Suprapubic skin (tissue), 4 donors: ENCODE measurements around the gene TGFB1.

Experiments used
- POLR2A ChIP-seq, 2 donors: fragments of 450-650 bp; IDR thresholded peaks; one replicate each; pipeline ENCODE4 v1.6.1; 2017; ENCODE audit warnings: antibody characterized with exemption in 2 of 2, mild to moderate bottlenecking in 2 of 2, moderate library complexity in 2 of 2
- POLR2AphosphoS5 ChIP-seq, 3 donors: sonication (generic); formaldehyde crosslinking; IDR thresholded peaks; one replicate each; pipeline ENCODE4 v1.6.1; 2017; ENCODE audit warnings: antibody characterized with exemption in 3 of 3
- TF ChIP-seq, protein P1 (sequence below), 2 donors: fragments of 200-600 bp in 1 of 2; fragments of 450-650 bp in 1 of 2; sonication (generic) in 1 of 2; IDR thresholded peaks; one replicate each; pipeline ENCODE4 v1.5.1; 2016 to 2019; ENCODE audit warnings: antibody characterized with exemption in 2 of 2, mild to moderate bottlenecking in 1 of 2, moderate library complexity in 1 of 2

DNA sequence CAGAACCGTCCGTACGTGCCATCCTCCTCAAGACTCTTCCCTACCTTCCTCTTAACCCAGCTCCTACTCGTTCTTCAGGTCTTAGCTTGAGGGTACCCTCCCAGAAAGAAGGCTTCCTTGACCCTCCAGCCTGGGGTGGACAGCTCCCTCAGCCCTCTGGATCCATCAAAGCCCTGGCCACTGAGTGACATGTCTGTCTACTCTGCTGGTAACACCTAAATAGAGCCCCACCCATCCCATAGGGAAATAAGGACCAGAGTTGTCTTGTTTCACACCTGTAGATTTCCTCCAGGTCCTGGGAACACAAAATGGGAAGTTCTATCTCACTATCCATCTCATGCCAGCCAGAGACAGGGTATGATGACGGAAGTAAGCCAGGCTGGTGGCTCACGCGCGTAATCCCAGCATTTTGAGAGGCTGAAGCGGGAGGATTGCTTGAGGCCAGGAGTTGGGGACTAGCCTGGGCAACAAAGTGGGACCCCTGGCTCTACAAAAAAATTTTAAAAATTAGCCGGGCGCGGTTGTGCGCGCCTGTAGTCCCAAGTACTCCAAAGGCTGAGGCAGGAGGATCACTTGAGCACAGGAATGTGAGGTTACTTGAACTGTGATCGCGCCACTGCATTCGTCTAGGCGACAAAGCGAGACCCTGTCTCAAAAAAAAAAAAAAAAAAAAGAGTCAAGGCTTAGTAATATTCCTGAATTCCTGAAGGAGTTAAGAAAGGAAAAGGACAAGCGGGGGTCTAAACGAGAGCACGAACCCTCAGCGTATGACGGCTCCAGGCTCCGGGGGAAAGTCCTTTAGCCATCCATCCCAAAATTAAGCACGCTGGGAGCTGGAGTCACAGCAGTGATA, 44.3 kb downstream of the TGFB1 start:
- TF ChIP-seq, protein P1, sequence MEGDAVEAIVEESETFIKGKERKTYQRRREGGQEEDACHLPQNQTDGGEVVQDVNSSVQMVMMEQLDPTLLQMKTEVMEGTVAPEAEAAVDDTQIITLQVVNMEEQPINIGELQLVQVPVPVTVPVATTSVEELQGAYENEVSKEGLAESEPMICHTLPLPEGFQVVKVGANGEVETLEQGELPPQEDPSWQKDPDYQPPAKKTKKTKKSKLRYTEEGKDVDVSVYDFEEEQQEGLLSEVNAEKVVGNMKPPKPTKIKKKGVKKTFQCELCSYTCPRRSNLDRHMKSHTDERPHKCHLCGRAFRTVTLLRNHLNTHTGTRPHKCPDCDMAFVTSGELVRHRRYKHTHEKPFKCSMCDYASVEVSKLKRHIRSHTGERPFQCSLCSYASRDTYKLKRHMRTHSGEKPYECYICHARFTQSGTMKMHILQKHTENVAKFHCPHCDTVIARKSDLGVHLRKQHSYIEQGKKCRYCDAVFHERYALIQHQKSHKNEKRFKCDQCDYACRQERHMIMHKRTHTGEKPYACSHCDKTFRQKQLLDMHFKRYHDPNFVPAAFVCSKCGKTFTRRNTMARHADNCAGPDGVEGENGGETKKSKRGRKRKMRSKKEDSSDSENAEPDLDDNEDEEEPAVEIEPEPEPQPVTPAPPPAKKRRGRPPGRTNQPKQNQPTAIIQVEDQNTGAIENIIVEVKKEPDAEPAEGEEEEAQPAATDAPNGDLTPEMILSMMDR (IDR thresholded peaks at IDR 0.05) = no peak
- TF ChIP-seq POLR2A (IDR thresholded peaks at IDR 0.05) (no peak), POLR2AphosphoS5 (IDR thresholded peaks at IDR 0.05) (no peak)
